Upper lobe of left lung (tissue), 6 donors: Measurements from ENCODE around the gene ESRRG. TPM values are rescaled to one million over a fixed set of nuclear protein-coding genes. Genes with fewer than 3 reads are reported as not detected.

Experiments used
- ATAC-seq, 2 donors: fragments of 200-7000 bp; cut with Tn5 transposase; one replicate each; pipeline ENCODE4 v1.9.1; 2022; ENCODE audit warnings: mild to moderate bottlenecking in 2 of 2, moderate library complexity in 2 of 2; ENCODE audit not compliant: low FRiP score in 2 of 2
- DNase-seq, 2 donors: peaks; one replicate each; pipeline ENCODE4 v3.0.0-alpha.2; 2019 to 2020
- H3K27ac ChIP-seq, 4 donors: fragments of 200-600 bp; sonication (generic); one replicate each; pipeline ENCODE4 v1.5.1; 2016 to 2019
- H3K27me3 ChIP-seq, 4 donors: fragments of 200-600 bp; sonication (generic); one replicate each; pipeline ENCODE4 v1.5.1; 2017 to 2019
- H3K36me3 ChIP-seq, 4 donors: fragments of 200-600 bp; sonication (generic); one replicate each; pipeline ENCODE4 v1.5.1; 2016 to 2019
- H3K4me1 ChIP-seq, 4 donors: fragments of 200-600 bp; sonication (generic); one replicate each; pipeline ENCODE4 v1.5.1; 2018 to 2019
- H3K4me3 ChIP-seq, 4 donors: fragments of 200-600 bp; sonication (generic); one replicate each; pipeline ENCODE4 v1.5.1; 2017 to 2019; ENCODE audit warnings: mild to moderate bottlenecking in 2 of 4, moderate library complexity in 1 of 4
- H3K9me3 ChIP-seq, 4 donors: fragments of 200-600 bp; sonication (generic); one replicate each; pipeline ENCODE4 v1.5.1; 2018 to 2019
- CTCF ChIP-seq, 6 experiments: fragments of 450-650 bp in 4 of 6; fragments of 200-600 bp in 2 of 6; sonication (generic) in 2 of 6; IDR thresholded peaks; one replicate each; pipeline ENCODE4 v1.5.1; 2016 to 2019; ENCODE audit warnings: antibody characterized with exemption in 6 of 6
- EP300 ChIP-seq, 4 donors: sonication (generic); formaldehyde crosslinking; IDR thresholded peaks; one replicate each; pipeline ENCODE4 v1.5.1; 2017; ENCODE audit warnings: antibody characterized with exemption in 4 of 4, control low read depth in 2 of 4
- POLR2A ChIP-seq, 4 donors: fragments of 450-650 bp; IDR thresholded peaks; one replicate each; pipeline ENCODE4 v1.5.1; 2016 to 2017; ENCODE audit warnings: antibody characterized with exemption in 4 of 4, mild to moderate bottlenecking in 2 of 4
- POLR2AphosphoS5 ChIP-seq, 2 donors: sonication (generic); formaldehyde crosslinking; IDR thresholded peaks; one replicate each; pipeline ENCODE4 v1.5.1; 2017; ENCODE audit warnings: antibody characterized with exemption in 2 of 2
- WGBS, 2 donors: methylation state at CpG; one replicate each; pipeline ENCODE4 v1.1.5; 2017 to 2018; 5-methylcytosine and 5-hydroxymethylcytosine counted together
- total RNA-seq, 6 donors: library from RNA; depleted of rRNA in 4 of 6; stranded (reverse); fragments of >200 nt in 4 of 6; gene quantifications; one replicate each; pipeline versions ENCODE4 v1.1.0 to v1.2.1, GENCODE V29; 2016 to 2021
- donor health status: DM: no; HTN: no; CAD: no; lungs with moderate emphysema.
- donor health status: DM: no; HTN: yes; CAD: no; lungs with severe emphysema.

The ESRRG gene
- total RNA-seq, 6 donors from 2014 or later, result 0.23 to 3.2 (median 0.95) TPM

GRCh38 chr1:216475659-216476276 lies 247.5 kb downstream of the ESRRG start:
- ATAC-seq (no peak), DNase-seq (no peak)
- no peaks in the 10 kb centered on the region for H3K9me3 ChIP-seq
- no peaks in the 10 kb centered on the region for H3K36me3 ChIP-seq
- no peak overlapping the region for H3K4me3 ChIP-seq
- H3K27ac ChIP-seq, result no peak overlapping the region
- H3K4me1 ChIP-seq, result no peaks in the 10 kb centered on the region
- no peaks in the 10 kb centered on the region for H3K27me3 ChIP-seq
- TF ChIP-seq EP300 (IDR thresholded peaks at IDR 0.05) (no peak), CTCF (IDR thresholded peaks at IDR 0.05) (no peak), POLR2A (IDR thresholded peaks at IDR 0.05) (no peak), POLR2AphosphoS5 (IDR thresholded peaks at IDR 0.05) (no peak)
- whole genome bisulfite sequencing, 2 donors, result 38% methylated on average over 1 of the region's 1 CpG; no CpG with 5 or more reads in 1 of the 2 donors

- H3K27ac ChIP-seq, result no peak overlapping the region
- H3K27me3 ChIP-seq, result no peaks in the 10 kb centered on the region
- DNase-seq, result no peak
- ATAC-seq, result no peak
- TF ChIP-seq POLR2AphosphoS5 (IDR thresholded peaks at IDR 0.05), result no peak
- no peak for TF ChIP-seq EP300 (IDR thresholded peaks at IDR 0.05)
- TF ChIP-seq POLR2A (IDR thresholded peaks at IDR 0.05), result no peak
- TF ChIP-seq CTCF (IDR thresholded peaks at IDR 0.05), result no peak
- 77 to 82% methylated on average over 3 of the region's 3 CpGs for WGBS, 2 donors
- H3K4me3 ChIP-seq, result no peak overlapping the region
- H3K4me1 ChIP-seq, result no peaks in the 10 kb centered on the region
- no peaks in the 10 kb centered on the region for H3K36me3 ChIP-seq
- no peaks in the 10 kb centered on the region for H3K9me3 ChIP-seq
Measured at GRCh38 chr1:216466162-216466801, 256.9 kb downstream of the ESRRG start.

GRCh38 chr1:216464489-216464888 lies 258.7 kb downstream of the ESRRG start:
- TF ChIP-seq EP300 (IDR thresholded peaks at IDR 0.05) (no peak), POLR2AphosphoS5 (IDR thresholded peaks at IDR 0.05) (no peak), POLR2A (IDR thresholded peaks at IDR 0.05) (no peak), CTCF (IDR thresholded peaks at IDR 0.05) (no peak)
- Histone ChIP-seq H3K9me3 (no peaks in the 10 kb centered on the region), H3K36me3 (no peaks in the 10 kb centered on the region), H3K27me3 (no peaks in the 10 kb centered on the region), H3K4me3 (no peak overlapping the region), H3K4me1 (no peaks in the 10 kb centered on the region), H3K27ac (no peak overlapping the region)
- DNase-seq, result no peak
- no peak for ATAC-seq
- WGBS, 2 donors, result 70 to 78% methylated on average over 1 of the region's 1 CpG

GRCh38 chr1:216462066-216462775 lies 261.0 kb downstream of the ESRRG start:
- no peak for ATAC-seq
- no peaks in the 10 kb centered on the region for H3K27me3 ChIP-seq
- H3K36me3 ChIP-seq, result no peaks in the 10 kb centered on the region
- no peaks in the 10 kb centered on the region for H3K4me1 ChIP-seq
- no peak for TF ChIP-seq POLR2A (IDR thresholded peaks at IDR 0.05)
- TF ChIP-seq POLR2AphosphoS5 (IDR thresholded peaks at IDR 0.05), result no peak
- TF ChIP-seq EP300 (IDR thresholded peaks at IDR 0.05), result no peak
- no peak for TF ChIP-seq CTCF (IDR thresholded peaks at IDR 0.05)
- no peak overlapping the region for H3K27ac ChIP-seq
- 41 to 56% methylated on average over 3 of the region's 3 CpGs for WGBS, 2 donors
- no peak overlapping the region for H3K4me3 ChIP-seq
- no peak for DNase-seq
- no peaks in the 10 kb centered on the region for H3K9me3 ChIP-seq
